Effector memory CD4-positive, alpha-beta T cell (primary cell): ENCODE data around the gene CAPNS1.

Experiments
- DNase-seq, 3 donors: peaks; one replicate each; pipeline ENCODE4 v3.0.0-alpha.2; 2020
- H3K27ac ChIP-seq: 2 replicates; pipeline ENCODE4 v1.7.0; 2013; ENCODE audit warnings: mild to moderate bottlenecking, low read length, moderate library complexity; ENCODE audit not compliant: insufficient read depth, poor library complexity, severe bottlenecking
- H3K27me3 ChIP-seq: replicated peaks from 2 replicates; pipeline ENCODE4 v1.7.0; 2013; ENCODE audit warnings: mild to moderate bottlenecking, low read length; ENCODE audit not compliant: insufficient read depth, control insufficient read depth, poor library complexity, severe bottlenecking
- H3K36me3 ChIP-seq: 2 replicates; pipeline ENCODE4 v1.7.0; 2013; ENCODE audit warnings: mild to moderate bottlenecking, low read length, moderate library complexity; ENCODE audit not compliant: control insufficient read depth, insufficient read depth
- H3K4me1 ChIP-seq: 2 replicates; pipeline ENCODE4 v1.7.0; 2013; ENCODE audit warnings: low read length, mild to moderate bottlenecking; ENCODE audit not compliant: control insufficient read depth, insufficient read depth, poor library complexity, severe bottlenecking
- H3K4me3 ChIP-seq: 2 replicates; pipeline ENCODE4 v1.7.0; 2013; ENCODE audit warnings: low read length, low read depth, mild to moderate bottlenecking; ENCODE audit not compliant: insufficient read depth, poor library complexity, severe bottlenecking
- H3K9me3 ChIP-seq: 2 replicates; pipeline ENCODE4 v1.7.0; 2013; ENCODE audit warnings: mild to moderate bottlenecking, low read length, moderate library complexity; ENCODE audit not compliant: control insufficient read depth

CAPNS1 gene

GRCh38 chr19:36103040-36103626 is 36.7 kb upstream of the CAPNS1 start:
- Histone ChIP-seq H3K4me3 (no peak overlapping the region), H3K4me1 (no peaks in the 10 kb centered on the region), H3K36me3 (peaks cover 4% of the 10 kb centered on the region), H3K27ac (no peak overlapping the region), H3K27me3 (no peaks in the 10 kb centered on the region), H3K9me3 (no peaks in the 10 kb centered on the region)
- DNase-seq: no peak

- no peak overlapping the region for H3K27ac ChIP-seq
Observed at GRCh38 chr19:36103842-36104552, 35.9 kb upstream of the CAPNS1 start.

DNA sequence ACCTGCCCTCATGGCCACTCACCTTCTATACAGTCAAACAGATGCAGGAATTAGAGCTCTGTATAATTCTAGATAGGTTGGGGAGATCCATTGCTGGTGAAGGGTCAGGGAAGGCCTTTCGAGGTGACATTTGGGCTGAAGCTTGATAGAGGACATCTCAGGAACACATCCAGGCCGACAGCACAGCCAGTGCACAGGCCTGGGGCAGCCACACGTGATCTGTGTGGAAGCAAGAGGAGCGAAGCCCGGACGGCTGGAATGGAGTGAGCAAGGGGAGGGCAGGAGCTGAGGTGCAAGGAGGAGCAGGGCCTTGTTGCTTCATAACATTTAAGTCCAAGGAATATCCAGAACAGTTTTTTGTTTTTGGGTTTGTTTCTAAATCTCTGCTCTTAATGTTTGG is 33.4 kb upstream of the CAPNS1 start:
- no peaks in the 10 kb centered on the region for H3K9me3 ChIP-seq
- no peak overlapping the region for H3K27ac ChIP-seq
- peaks cover 8% of the 10 kb centered on the region for H3K36me3 ChIP-seq
- no peaks in the 10 kb centered on the region for H3K27me3 ChIP-seq
- DNase-seq: no peak
- no peaks in the 10 kb centered on the region for H3K4me1 ChIP-seq
- H3K4me3 ChIP-seq: no peak overlapping the region

More at GRCh38 chr19:36103842-36104552, 35.9 kb upstream of the CAPNS1 start:
- Histone ChIP-seq H3K4me1 (no peaks in the 10 kb centered on the region), H3K27me3 (no peaks in the 10 kb centered on the region), H3K36me3 (peaks cover 4% of the 10 kb centered on the region), H3K4me3 (no peak overlapping the region), H3K9me3 (no peaks in the 10 kb centered on the region)
- no peak for DNase-seq

DNA sequence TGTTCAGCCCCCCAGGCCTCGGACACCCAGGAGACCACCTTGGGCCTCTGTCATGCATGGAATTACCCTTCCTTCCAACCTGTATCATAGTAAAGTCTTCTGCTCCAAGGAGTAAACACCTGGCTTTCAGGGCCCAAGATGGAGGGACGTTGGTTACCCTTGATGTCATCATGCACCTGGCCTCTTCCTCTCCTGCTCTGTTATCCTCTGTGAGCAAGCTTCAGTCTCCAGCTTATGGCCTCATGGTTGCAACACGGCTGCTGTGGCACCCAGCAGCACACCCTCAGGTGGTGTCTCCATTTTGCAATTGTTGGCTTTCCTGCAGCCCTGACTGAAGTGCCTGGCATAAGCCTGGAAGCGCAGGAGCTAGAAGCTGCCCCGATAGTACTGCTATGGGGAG is 32.9 kb upstream of the CAPNS1 start:
- Histone ChIP-seq H3K36me3 (peaks cover 8% of the 10 kb centered on the region), H3K9me3 (no peaks in the 10 kb centered on the region), H3K4me3 (no peak overlapping the region), H3K27ac (no peak overlapping the region), H3K4me1 (no peaks in the 10 kb centered on the region), H3K27me3 (no peaks in the 10 kb centered on the region)
- no peak for DNase-seq

DNA sequence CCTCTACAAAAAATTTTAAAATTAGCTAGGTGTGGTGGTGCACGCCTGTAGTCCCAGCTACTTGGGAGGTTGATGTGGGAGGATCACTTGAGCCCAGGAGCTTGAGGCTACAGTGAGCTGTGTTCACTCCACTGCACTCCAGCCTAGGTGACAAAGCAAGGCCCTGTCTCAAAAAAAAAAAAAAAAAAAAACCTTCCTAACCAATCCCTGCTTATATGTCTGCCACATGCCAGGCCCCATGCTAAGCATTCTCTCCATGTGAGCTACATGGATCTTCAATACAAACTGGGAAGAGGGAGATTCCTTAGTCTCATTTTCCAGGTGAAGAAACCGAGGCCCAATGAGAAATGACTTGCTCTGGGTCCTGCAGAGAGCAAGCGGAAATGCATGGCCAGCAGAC is 31.2 kb upstream of the CAPNS1 start:
- Histone ChIP-seq H3K27ac (no peak overlapping the region), H3K9me3 (no peaks in the 10 kb centered on the region), H3K4me3 (no peak overlapping the region), H3K27me3 (no peaks in the 10 kb centered on the region), H3K4me1 (peaks cover 3% of the 10 kb centered on the region), H3K36me3 (peaks cover 24% of the 10 kb centered on the region)
- no peak for DNase-seq

GRCh38 chr19:36110487-36111199 is 29.2 kb upstream of the CAPNS1 start, which contains the start of gene OVOL3:
TSS of gene OVOL3 (plus strand) at chr19:36111143. CDS start at chr19:36111203, 60 bp downstream.
- peaks cover 20% of the 10 kb centered on the region for H3K36me3 ChIP-seq
- H3K4me1 ChIP-seq: peaks cover 11% of the 10 kb centered on the region
- H3K27ac ChIP-seq: no peak within 1 kb of the TSS
- H3K27me3 ChIP-seq: no peaks in the 10 kb centered on the region
- H3K4me3 ChIP-seq: no peak within 1 kb of the TSS
- DNase-seq: no peak
- H3K9me3 ChIP-seq: no peaks in the 10 kb centered on the region

- DNase-seq: no peak
- H3K27ac ChIP-seq: no peak overlapping the region
- H3K4me1 ChIP-seq: peaks cover 16% of the 10 kb centered on the region
- H3K9me3 ChIP-seq: no peaks in the 10 kb centered on the region
- peaks cover 20% of the 10 kb centered on the region for H3K36me3 ChIP-seq
- no peaks in the 10 kb centered on the region for H3K27me3 ChIP-seq
- H3K4me3 ChIP-seq: no peak overlapping the region
Observed at GRCh38 chr19:36111200-36111539, 28.7 kb upstream of the CAPNS1 start.

DNA sequence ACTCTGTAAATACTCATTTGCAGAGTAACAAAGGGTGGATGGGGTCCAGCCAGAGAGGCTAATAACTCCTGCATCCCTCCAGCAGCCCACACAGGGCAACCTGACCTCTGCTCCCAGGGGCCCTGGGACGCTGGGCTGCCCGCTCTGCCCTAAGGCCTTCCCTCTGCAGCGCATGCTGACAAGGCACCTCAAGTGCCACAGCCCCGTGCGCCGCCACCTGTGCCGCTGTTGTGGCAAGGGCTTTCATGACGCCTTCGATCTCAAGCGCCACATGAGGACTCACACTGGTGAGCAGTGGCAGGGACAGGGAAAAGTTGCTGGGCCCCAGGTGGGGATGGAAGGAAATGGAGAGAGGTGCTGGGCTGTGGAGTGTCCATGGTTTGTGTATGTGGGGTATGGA is 27.2 kb upstream of the CAPNS1 start:
- no peaks in the 10 kb centered on the region for H3K27me3 ChIP-seq
- H3K9me3 ChIP-seq: no peaks in the 10 kb centered on the region
- H3K36me3 ChIP-seq: peaks cover 25% of the 10 kb centered on the region
- peaks cover 20% of the 10 kb centered on the region for H3K4me1 ChIP-seq
- DNase-seq: no peak
- no peak overlapping the region for H3K4me3 ChIP-seq
- H3K27ac ChIP-seq: no peak overlapping the region

DNA sequence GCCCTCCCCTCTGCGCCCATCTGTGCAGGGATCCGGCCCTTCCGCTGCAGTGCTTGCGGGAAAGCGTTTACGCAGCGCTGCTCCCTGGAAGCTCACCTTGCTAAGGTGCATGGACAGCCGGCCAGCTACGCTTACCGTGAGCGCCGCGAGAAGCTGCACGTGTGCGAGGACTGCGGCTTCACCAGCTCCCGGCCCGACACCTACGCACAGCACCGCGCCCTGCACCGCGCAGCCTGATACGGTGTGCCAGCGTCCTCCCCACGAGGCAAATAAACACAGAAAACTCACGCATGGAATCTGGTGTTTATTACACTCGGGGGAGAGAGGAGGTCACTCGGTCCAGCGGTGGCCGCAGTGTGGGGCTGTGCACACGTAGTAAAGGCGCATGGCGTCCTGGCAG is 26.4 kb upstream of the CAPNS1 start:
- Histone ChIP-seq H3K4me1 (peaks cover 20% of the 10 kb centered on the region), H3K4me3 (peak overlapping the region; percentile 80), H3K27ac (no peak overlapping the region), H3K9me3 (no peaks in the 10 kb centered on the region), H3K36me3 (peaks cover 32% of the 10 kb centered on the region), H3K27me3 (no peaks in the 10 kb centered on the region)
- no peak for DNase-seq
